Testis (tissue), 2 donors: Measurements from ENCODE around the gene DUSP28.

Experiments
- POLR2A ChIP-seq: fragments of 450-650 bp; IDR thresholded peaks from one replicate; pipeline ENCODE4 v1.6.1; 2017; ENCODE audit warnings: antibody characterized with exemption, mild to moderate bottlenecking, moderate library complexity
- TF ChIP-seq, protein P1 (sequence below), 3 experiments: fragments of 450-650 bp in 2 of 3; fragments of 200-600 bp in 1 of 3; sonication (generic) in 1 of 3; IDR thresholded peaks; one replicate each; pipeline ENCODE4 v1.5.1; 2016 to 2019; ENCODE audit warnings: antibody characterized with exemption in 3 of 3, mild to moderate bottlenecking in 2 of 3, moderate library complexity in 1 of 3

DNA sequence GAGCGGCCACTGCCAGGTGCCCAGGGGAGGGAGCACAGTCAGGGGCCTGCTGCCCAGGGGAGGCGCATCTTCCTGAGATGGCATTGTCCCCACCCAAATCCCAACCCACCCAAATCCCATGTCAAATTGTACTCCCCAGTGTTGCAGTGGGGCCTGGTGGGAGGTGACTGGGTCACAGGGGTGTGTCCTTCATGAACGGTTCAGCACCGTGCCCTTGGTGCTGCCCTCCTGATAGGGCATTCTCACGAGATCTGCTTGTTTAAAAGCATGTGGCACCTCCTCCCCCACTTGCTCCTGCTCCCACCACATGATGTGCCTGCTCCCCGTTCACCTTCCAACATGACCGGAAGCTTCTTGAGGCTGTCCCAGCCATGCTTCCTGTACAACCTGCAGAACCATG is 30.0 kb upstream of the DUSP28 start:
- TF ChIP-seq, protein P1, sequence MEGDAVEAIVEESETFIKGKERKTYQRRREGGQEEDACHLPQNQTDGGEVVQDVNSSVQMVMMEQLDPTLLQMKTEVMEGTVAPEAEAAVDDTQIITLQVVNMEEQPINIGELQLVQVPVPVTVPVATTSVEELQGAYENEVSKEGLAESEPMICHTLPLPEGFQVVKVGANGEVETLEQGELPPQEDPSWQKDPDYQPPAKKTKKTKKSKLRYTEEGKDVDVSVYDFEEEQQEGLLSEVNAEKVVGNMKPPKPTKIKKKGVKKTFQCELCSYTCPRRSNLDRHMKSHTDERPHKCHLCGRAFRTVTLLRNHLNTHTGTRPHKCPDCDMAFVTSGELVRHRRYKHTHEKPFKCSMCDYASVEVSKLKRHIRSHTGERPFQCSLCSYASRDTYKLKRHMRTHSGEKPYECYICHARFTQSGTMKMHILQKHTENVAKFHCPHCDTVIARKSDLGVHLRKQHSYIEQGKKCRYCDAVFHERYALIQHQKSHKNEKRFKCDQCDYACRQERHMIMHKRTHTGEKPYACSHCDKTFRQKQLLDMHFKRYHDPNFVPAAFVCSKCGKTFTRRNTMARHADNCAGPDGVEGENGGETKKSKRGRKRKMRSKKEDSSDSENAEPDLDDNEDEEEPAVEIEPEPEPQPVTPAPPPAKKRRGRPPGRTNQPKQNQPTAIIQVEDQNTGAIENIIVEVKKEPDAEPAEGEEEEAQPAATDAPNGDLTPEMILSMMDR (IDR thresholded peaks at IDR 0.05) = no peak
- no peak for TF ChIP-seq POLR2A
